IPS-18a (cell line): ENCODE data around the gene TSBP1.
A peak's percentile ranks its signal among the peaks of the same experiment; 100 is the strongest.

ENCODE experiments used
- H3K27ac ChIP-seq: one replicate; pipeline ENCODE4 v1.5.1; 2013; ENCODE audit warnings: low read length
- H3K27me3 ChIP-seq: one replicate; pipeline ENCODE4 v1.6.1; 2013; ENCODE audit warnings: mild to moderate bottlenecking, low read length; ENCODE audit not compliant: control insufficient read depth, insufficient read depth
- H3K36me3 ChIP-seq: one replicate; pipeline ENCODE4 v1.6.1; 2013; ENCODE audit warnings: low read depth, low read length; ENCODE audit not compliant: control insufficient read depth
- H3K4me1 ChIP-seq: one replicate; pipeline ENCODE4 v1.6.1; 2013; ENCODE audit warnings: low read depth, low read length; ENCODE audit not compliant: control insufficient read depth
- H3K4me3 ChIP-seq: one replicate; pipeline ENCODE4 v1.5.1; 2013; ENCODE audit warnings: low read length
- H3K9ac ChIP-seq: one replicate; pipeline ENCODE4 v1.6.1; 2013; ENCODE audit warnings: mild to moderate bottlenecking, low read length, moderate library complexity
- H3K9me3 ChIP-seq: one replicate; pipeline ENCODE4 v1.6.1; 2013; ENCODE audit warnings: low read depth, low read length; ENCODE audit not compliant: control insufficient read depth

The TSBP1 gene, protein sequence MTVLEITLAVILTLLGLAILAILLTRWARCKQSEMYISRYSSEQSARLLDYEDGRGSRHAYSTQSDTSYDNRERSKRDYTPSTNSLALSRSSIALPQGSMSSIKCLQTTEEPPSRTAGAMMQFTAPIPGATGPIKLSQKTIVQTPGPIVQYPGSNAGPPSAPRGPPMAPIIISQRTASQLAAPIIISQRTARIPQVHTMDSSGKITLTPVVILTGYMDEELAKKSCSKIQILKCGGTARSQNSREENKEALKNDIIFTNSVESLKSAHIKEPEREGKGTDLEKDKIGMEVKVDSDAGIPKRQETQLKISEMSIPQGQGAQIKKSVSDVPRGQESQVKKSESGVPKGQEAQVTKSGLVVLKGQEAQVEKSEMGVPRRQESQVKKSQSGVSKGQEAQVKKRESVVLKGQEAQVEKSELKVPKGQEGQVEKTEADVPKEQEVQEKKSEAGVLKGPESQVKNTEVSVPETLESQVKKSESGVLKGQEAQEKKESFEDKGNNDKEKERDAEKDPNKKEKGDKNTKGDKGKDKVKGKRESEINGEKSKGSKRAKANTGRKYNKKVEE

DNA sequence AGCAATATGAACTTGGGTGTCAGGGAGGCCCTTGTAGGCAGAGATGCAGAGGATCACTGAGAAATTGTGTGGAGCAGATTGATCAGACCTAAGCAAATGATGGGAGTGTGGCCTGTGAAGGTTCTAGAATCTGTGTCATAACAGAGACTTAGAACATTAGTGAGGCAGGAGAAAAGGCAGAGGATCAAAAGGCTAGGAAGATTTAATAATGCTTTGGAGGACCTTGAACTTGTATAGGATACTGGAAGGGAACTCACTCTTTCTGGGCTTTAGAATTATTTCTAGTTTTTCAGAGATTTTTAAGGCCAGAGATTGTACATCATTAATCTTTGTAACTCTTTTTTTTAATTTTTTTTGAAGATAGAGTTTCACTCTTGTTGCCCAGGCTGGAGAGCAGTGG is at the start of gene TSBP1:
TSS of gene TSBP1 (minus strand) at position 101 of the 400 bp plus-strand sequence. CDS start 197 bp downstream, outside the sequence.
- Histone ChIP-seq H3K4me1 (no peaks in the 10 kb centered on the region), H3K27me3 (no peaks in the 10 kb centered on the region), H3K9ac (no peak within 1 kb of the TSS), H3K36me3 (no peaks in the 10 kb centered on the region), H3K9me3 (no peaks in the 10 kb centered on the region), H3K4me3 (no peak within 1 kb of the TSS), H3K27ac (no peak within 1 kb of the TSS)

DNA sequence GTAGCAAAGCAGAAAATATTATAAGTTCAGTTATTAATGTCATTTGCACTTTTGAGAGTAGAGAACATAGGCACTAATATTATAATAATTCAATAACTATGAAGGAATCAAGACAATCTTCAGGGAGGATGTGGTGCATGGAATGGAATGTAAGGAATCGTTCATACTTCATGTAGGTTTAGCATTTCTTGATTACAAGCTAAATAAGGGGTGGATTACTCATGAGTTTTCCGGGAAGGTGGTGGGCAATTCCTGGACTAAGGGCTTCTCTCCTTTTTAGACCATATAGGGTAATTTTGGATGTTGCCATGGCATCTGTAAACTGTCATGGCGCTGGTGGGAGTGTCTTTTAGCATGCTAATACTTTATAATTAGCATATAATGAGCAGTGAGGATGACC is 44.3 kb upstream of the TSBP1 start:
- no peaks in the 10 kb centered on the region for H3K36me3 ChIP-seq
- H3K27ac ChIP-seq, result no peak overlapping the region
- no peak overlapping the region for H3K4me3 ChIP-seq
- no peaks in the 10 kb centered on the region for H3K9me3 ChIP-seq
- H3K9ac ChIP-seq, result no peak overlapping the region
- H3K27me3 ChIP-seq, result peaks cover 19% of the 10 kb centered on the region
- H3K4me1 ChIP-seq, result no peaks in the 10 kb centered on the region

DNA sequence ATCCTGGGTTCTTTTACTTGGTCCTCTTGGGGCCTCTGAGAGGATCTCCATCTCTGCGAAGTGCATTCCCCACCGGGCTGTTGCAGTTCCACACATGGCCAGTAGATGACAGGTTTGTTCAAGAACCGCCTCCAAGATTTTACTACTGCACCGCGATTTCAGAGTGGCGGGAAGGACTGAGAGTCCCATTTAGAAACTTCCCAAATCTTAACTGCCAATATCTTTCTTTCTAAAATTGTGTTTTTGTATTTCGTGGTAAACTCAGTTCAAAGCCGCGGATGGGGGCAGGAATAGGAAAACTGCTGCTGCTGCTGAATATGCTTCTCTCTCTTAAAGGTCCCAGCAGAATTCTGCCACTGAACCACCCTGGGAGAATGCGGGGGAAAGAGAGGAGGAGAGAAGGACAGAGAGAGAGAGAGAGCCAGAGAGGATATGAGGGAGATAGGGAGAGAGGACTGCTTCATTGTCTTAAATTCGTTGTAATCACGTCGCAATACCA is 43.9 kb upstream of the TSBP1 start:
- H3K9me3 ChIP-seq, result no peaks in the 10 kb centered on the region
- no peak overlapping the region for H3K9ac ChIP-seq
- H3K27ac ChIP-seq, result no peak overlapping the region
- H3K27me3 ChIP-seq, result peaks cover 19% of the 10 kb centered on the region
- H3K4me1 ChIP-seq, result no peaks in the 10 kb centered on the region
- peak overlapping the region; percentile 53 for H3K4me3 ChIP-seq
- no peaks in the 10 kb centered on the region for H3K36me3 ChIP-seq

DNA sequence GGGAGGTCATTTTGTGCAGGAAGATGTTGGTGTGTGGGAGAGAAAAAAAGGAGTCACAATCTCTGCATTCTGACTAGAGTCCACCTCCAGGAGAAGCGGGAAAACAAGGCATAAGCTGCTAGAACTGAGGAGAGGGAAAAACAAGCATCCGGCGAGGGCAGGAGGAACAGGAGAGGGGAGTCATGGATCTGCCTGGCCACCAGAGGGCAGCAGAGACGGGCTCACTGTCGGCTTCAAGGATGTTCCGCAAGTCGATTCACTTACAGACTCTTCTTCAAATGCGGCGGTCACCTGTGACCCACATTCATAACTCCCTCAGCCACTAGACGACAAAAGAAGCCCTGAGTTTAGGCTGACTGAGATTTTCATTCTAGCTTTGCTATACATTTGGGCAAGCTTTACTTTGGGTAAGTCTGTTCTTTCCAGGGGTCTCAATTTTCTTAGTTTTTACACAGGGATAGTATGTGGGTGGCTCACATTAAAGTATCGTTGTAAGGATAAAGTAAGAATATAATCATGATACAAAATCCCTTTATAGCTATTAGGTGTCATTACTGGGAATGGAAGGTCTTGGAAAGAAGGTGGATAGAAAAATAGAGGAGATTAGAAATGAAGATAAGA is 41.8 kb upstream of the TSBP1 start:
- Histone ChIP-seq H3K27me3 (peaks cover 19% of the 10 kb centered on the region), H3K36me3 (no peaks in the 10 kb centered on the region), H3K4me3 (no peak overlapping the region), H3K4me1 (no peaks in the 10 kb centered on the region), H3K27ac (no peak overlapping the region), H3K9me3 (no peaks in the 10 kb centered on the region), H3K9ac (no peak overlapping the region)

DNA sequence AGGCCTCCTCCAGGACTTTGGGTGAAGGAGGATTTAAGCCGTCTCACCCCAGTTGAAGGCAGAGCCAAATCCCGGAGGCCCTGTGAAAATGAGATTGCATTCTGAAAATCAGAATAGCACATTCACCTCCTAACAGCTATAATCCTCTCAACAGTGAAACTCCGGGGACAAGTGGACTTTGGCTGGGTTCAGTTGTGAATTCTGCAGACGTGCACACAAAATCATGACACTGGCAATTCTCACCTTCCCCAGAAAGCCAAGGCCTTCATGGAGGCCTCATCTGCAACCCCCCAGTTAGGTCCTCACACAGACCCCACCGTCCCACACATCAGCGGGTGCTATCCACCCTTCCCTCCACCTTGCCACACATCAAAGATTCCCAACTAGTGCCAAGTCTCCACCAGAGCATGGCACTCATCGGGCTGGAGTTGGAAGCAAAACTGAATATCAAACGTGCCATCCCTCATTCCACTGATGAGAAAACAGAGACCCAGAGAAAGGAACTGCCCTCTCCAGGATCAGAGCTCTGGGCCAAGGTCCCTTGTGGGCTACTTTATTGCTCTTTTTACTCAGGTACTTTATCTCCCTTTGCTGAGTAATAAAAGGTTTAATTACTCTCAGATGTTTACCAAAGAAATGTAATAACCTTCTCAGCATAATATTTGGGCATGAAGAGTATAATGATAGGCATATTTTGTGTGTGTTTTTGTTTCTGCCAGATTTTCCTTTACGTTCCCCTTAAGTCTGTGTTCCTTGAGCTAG is 40.0 kb upstream of the TSBP1 start:
- Histone ChIP-seq H3K9me3 (no peaks in the 10 kb centered on the region), H3K27ac (no peak overlapping the region), H3K36me3 (no peaks in the 10 kb centered on the region), H3K9ac (no peak overlapping the region), H3K4me1 (no peaks in the 10 kb centered on the region), H3K27me3 (peaks cover 19% of the 10 kb centered on the region), H3K4me3 (no peak overlapping the region)

DNA sequence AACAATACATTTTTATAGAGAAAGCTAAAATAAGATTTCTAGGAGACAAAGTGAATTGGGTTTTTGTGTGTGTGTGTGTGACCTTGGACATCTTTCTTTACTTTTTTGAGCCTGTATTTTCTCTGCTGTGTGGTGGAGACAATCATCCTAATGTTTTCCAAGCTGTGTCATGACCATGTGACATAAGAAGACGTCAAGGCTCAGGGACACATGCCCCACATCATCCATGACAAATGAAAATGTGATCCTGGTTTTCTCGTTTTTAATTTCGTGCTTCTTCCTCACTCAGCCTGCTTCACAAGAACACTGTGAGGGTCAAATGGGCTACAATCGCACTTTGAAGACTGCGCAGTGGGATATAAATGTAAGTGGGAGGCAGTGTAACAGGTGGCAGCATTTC is 39.2 kb upstream of the TSBP1 start:
- H3K9ac ChIP-seq, result no peak overlapping the region
- H3K36me3 ChIP-seq, result no peaks in the 10 kb centered on the region
- no peak overlapping the region for H3K27ac ChIP-seq
- H3K27me3 ChIP-seq, result peaks cover 16% of the 10 kb centered on the region
- no peak overlapping the region for H3K4me3 ChIP-seq
- no peaks in the 10 kb centered on the region for H3K9me3 ChIP-seq
- H3K4me1 ChIP-seq, result no peaks in the 10 kb centered on the region

DNA sequence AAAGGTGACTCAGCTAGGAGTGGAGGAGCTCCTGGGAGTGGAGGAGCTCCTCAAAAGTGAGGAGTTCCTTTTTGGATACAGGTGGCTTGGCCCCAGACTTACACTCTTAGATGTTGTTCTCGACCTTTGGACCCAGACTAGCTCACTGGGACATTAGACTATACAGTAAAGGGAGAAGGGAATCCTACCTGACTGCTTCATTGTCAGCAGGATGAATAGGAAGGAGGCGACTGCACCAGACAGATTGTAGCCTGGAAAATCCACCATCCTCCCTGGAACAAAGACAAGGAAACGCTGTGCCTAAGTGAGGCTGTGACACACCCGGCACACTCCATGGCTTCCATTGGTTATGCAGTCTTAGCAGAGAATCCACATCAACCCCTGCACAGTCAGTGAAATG is 35.2 kb upstream of the TSBP1 start, which contains the start of gene BTNL2:
TSS of gene BTNL2 (minus strand) at position 325 of the 400 bp plus-strand sequence. CDS start at position 267, 58 bp downstream.
- Histone ChIP-seq H3K9ac (no peak within 1 kb of the TSS), H3K4me1 (no peaks in the 10 kb centered on the region), H3K4me3 (no peak within 1 kb of the TSS), H3K27me3 (no peaks in the 10 kb centered on the region), H3K36me3 (no peaks in the 10 kb centered on the region), H3K27ac (no peak within 1 kb of the TSS), H3K9me3 (no peaks in the 10 kb centered on the region)

DNA sequence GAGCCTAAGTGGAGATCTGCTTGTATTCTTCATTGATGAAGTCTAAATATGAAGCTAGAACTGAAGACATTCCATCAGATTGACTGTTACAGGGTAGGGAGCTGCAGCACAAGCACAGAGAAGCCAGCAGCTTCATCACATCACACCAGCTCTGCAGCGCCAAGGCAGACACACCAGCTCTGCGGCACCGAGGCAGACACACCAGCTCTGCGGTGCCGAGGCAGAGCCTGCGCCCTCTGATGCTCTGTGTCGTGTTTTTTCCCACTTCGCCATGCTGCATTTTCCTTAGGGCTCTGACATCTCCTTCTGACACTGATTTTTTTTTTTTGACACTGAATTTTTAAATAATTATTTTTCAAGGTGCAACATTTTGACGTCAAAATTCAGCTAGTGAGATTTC is 34.5 kb upstream of the TSBP1 start:
- H3K27me3 ChIP-seq, result no peaks in the 10 kb centered on the region

DNA sequence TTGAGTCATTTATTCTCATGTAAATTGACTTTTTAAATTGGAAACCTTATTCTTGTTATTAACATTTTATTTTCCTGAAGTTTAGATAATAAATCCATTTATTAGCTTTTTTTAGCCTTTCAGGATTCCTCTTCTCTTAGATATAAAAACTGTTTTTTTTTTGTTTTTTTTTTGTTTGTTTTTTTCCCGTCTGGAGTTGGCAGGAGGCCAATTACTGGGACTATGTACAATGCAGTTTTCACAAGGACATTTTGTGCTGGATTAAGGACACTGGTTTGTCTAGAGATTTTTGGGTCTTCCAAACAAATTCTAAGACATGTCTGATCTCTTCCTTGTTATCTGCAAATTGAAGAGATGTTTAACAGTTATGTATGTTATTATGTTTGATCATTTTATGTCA is 34.0 kb upstream of the TSBP1 start:
- Histone ChIP-seq H3K4me3 (no peak overlapping the region), H3K4me1 (no peaks in the 10 kb centered on the region), H3K9me3 (no peaks in the 10 kb centered on the region), H3K27ac (no peak overlapping the region), H3K36me3 (no peaks in the 10 kb centered on the region), H3K27me3 (no peaks in the 10 kb centered on the region), H3K9ac (no peak overlapping the region)

More for the DNA sequence above, 34.5 kb upstream of the TSBP1 start:
- H3K9ac ChIP-seq, result no peak overlapping the region
- no peaks in the 10 kb centered on the region for H3K4me1 ChIP-seq
- H3K27ac ChIP-seq, result no peak overlapping the region
- no peak overlapping the region for H3K4me3 ChIP-seq
- H3K36me3 ChIP-seq, result no peaks in the 10 kb centered on the region
- H3K9me3 ChIP-seq, result no peaks in the 10 kb centered on the region

DNA sequence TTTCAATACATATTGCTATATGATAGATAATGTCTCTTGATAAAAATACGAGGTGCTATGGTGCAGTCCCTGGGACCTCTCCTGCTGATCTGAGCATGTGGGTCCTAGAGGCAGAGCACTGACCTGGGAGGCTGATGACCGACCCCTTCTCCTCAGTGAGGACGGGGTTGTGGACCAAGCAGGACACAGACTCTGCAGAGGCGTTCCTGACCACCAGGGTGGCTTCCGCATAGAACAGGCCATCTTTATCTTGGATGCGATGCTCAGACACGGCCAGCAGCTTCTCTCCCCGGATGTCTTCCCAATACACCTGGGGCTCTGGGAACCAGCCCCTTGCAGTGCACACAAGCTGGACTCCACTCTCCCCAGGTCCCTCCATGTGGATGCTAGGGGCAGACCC is 31.1 kb upstream of the TSBP1 start:
- Histone ChIP-seq H3K27ac (no peak overlapping the region), H3K27me3 (no peaks in the 10 kb centered on the region), H3K9me3 (no peaks in the 10 kb centered on the region), H3K4me3 (no peak overlapping the region), H3K9ac (no peak overlapping the region), H3K36me3 (no peaks in the 10 kb centered on the region), H3K4me1 (no peaks in the 10 kb centered on the region)

DNA sequence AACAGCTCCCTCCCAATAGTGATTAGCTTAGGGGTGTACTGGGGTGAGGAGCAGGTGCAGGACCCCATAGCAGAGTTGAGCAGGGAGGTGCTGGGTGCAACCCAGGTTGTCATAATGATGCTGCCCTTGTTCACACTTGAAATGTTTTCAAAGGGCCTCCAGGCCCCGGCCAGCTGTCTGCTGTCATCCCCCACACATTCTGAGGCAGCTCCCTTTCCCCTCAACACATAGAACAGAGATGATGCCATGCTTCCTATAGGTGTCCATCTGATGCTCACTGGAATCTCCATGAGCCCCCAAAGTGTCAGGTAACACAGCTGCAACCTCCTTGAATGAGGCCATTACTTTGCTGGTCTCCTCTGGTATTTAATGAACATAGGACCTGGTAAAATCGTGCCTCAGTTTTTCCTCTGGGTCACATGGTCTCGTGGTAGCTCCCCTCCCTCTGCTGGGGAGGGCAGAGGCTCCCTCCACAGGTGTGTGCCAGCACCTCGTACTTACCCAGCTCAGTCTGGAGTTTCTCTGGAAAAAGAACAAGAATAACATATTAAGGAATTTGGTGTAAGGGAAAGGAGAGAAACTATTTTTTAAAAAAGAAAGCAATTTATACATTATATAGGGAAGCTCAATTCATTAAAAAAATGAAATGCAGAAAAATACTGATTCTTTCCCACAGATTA is 29.7 kb upstream of the TSBP1 start:
- Histone ChIP-seq H3K4me3 (no peak overlapping the region), H3K27ac (no peak overlapping the region), H3K9ac (no peak overlapping the region), H3K4me1 (no peaks in the 10 kb centered on the region), H3K27me3 (no peaks in the 10 kb centered on the region), H3K36me3 (no peaks in the 10 kb centered on the region), H3K9me3 (no peaks in the 10 kb centered on the region)
